CMK (cell line): ENCODE results near the gene STARD9.

Experiments
- DNase-seq: peaks from one replicate; pipeline ENCODE4 v3.0.0-alpha.2; 2010; ENCODE audit warnings: low read depth

The STARD9 gene

GRCh38 chr15:42694398-42694797 is 119.0 kb downstream of the STARD9 start:
- no peak for DNase-seq

- no peak for DNase-seq
These were observed 120.2 kb downstream of the STARD9 start for GRCh38 chr15:42695527-42696071.

GRCh38 chr15:42696626-42697025 is 121.2 kb downstream of the STARD9 start:
- DNase-seq, result no peak

- DNase-seq, result peak; percentile 34
These were observed 129.1 kb downstream of the STARD9 start for GRCh38 chr15:42704492-42704926.

- DNase-seq, result no peak
These were observed 129.9 kb downstream of the STARD9 start for GRCh38 chr15:42705336-42705735.

GRCh38 chr15:42707068-42707467 is 131.7 kb downstream of the STARD9 start:
- no peak for DNase-seq

GRCh38 chr15:42707873-42708544 is 132.6 kb downstream of the STARD9 start:
- no peak for DNase-seq

GRCh38 chr15:42710662-42711061 is 135.3 kb downstream of the STARD9 start:
- no peak for DNase-seq

GRCh38 chr15:42711746-42712145 is 136.3 kb downstream of the STARD9 start:
- no peak for DNase-seq

- no peak for DNase-seq
These were observed 137.2 kb downstream of the STARD9 start for GRCh38 chr15:42712584-42712983.

GRCh38 chr15:42716125-42716524 is 140.7 kb downstream of the STARD9 start:
- no peak for DNase-seq

GRCh38 chr15:42716626-42717025 is 141.2 kb downstream of the STARD9 start:
- no peak for DNase-seq

- no peak for DNase-seq
These were observed 143.6 kb downstream of the STARD9 start for GRCh38 chr15:42719043-42719442.

- no peak for DNase-seq
These were observed 144.7 kb downstream of the STARD9 start for GRCh38 chr15:42720071-42720470.

GRCh38 chr15:42721016-42721415 is 145.6 kb downstream of the STARD9 start:
- no peak for DNase-seq

GRCh38 chr15:42721916-42722315 is 146.5 kb downstream of the STARD9 start:
- DNase-seq, result no peak

- no peak for DNase-seq
These were observed 147.7 kb downstream of the STARD9 start for GRCh38 chr15:42723068-42723467.

- no peak for DNase-seq
These were observed 148.9 kb downstream of the STARD9 start for GRCh38 chr15:42724276-42724675.

GRCh38 chr15:42725331-42725903 is 150.0 kb downstream of the STARD9 start:
- DNase-seq, result no peak

GRCh38 chr15:42726114-42726513 is 150.7 kb downstream of the STARD9 start:
- no peak for DNase-seq

GRCh38 chr15:42727750-42728381 is 152.5 kb downstream of the STARD9 start:
- no peak for DNase-seq

- no peak for DNase-seq
These were observed 153.2 kb downstream of the STARD9 start for GRCh38 chr15:42728560-42728959.

- no peak for DNase-seq
These were observed 153.6 kb downstream of the STARD9 start for GRCh38 chr15:42728972-42729371.
